Natural killer cell (primary cell): ENCODE data around the gene RAD51AP1. TPM values are rescaled to one million over a fixed set of nuclear protein-coding genes. Genes with fewer than 3 reads are reported as not detected.

Experiments
- total RNA-seq, 4 donors: library from RNA; stranded (reverse); fragments of 120-200 nt in 1 of 4; gene quantifications; one replicate each; pipeline versions ENCODE4 v1.2.3 to v1.2.4, GENCODE V29; 2013 to 2022

Gene RAD51AP1
- total RNA-seq, 3 donors from 2014 or later (not counting 1 experiment from before 2014, with no cell fraction given): 3.4 to 5.4 (median 5.2) TPM

Other genes with a start within 250 kb of the RAD51AP1 start
- gene TIGAR, start 217.7 kb upstream of the RAD51AP1 start, total RNA-seq: 1 to 10 TPM; 6.1 to 7.4 (median 7.3) TPM
- gene FGF23, start 159.2 kb upstream of the RAD51AP1 start, total RNA-seq: not detected
- gene FGF6, start 93.1 kb upstream of the RAD51AP1 start, total RNA-seq: not detected
- gene DYRK4, start 23.3 kb downstream of the RAD51AP1 start, total RNA-seq: 10 to 100 TPM; 11.3 to 15.3 (median 14.2) TPM
- under 1 TPM; 0.56 to 1.00 (median 0.58) TPM for gene AKAP3, start 110.2 kb downstream of the RAD51AP1 start, total RNA-seq
- gene NDUFA9, start 110.2 kb downstream of the RAD51AP1 start, total RNA-seq: 100 to 1,000 TPM; 106 to 114 (median 109) TPM
- under 1 TPM; 0.19 to 0.73 (median 0.41) TPM for gene GALNT8, start 181.5 kb downstream of the RAD51AP1 start, total RNA-seq